GM21526 (cell line): ENCODE data around the gene IL17REL.
"Not testable (repeated sequence)": the region's sequence is repeated elsewhere in the genome, so short reads cannot be mapped to it uniquely, and the experiment has no call there.

Source experiments
- ATAC-seq: cut with Tn5 transposase; IDR thresholded peaks from one replicate; pipeline ENCODE4 v1.9.1; 2021; ENCODE audit warnings: moderate library complexity; ENCODE audit not compliant: unreplicated experiment, low FRiP score

Gene IL17REL

GRCh38 chr22:49949914-49950292, 62.7 kb downstream of the IL17REL start:
- ATAC-seq: no peak

- no peak for ATAC-seq
Observed at GRCh38 chr22:49948958-49949913, 63.3 kb downstream of the IL17REL start.

DNA sequence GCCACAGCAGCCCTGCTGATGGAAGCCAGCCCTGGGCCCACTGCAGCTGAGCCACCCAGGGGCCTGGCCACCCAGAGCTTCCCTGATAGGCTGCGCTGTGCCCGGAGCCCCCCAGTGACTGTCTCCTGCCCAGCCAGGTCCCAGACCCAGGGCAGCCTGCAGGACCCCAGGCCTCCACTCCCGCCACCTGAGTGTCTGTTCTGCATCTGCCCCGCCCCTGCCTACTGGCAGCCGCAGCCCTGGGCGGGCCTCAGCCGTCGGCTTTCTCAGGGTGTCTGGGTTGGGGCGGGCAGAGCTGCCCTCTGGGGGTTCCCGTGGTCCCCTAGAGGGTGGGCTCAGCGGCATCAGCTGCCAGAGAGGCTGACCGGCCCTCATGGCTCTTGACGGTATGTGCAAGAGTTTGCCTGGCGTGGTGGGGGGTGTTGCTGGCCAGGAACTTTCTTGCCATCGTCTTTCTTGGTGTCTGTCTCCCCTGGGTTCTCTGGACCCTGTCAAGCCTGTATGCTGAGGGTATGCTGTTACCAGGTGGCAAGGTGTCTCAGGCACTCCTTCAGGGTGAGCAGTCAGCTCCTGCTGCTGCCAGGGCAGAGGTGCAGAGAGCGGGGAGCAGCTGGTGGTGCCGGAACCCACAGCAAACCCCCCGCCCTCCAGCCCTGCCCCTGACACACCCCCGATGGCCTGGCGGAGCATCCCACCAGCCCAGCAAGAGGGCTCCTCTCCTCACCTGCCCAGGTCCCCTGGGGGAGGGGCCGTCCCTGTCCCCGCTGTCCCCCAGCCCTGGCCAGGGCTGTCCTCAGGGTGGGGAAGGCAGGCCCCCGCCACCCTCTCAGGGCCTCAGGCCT, 64.2 kb downstream of the IL17REL start:
- no peak for ATAC-seq

GRCh38 chr22:49947296-49947622, 65.3 kb downstream of the IL17REL start:
- no peak for ATAC-seq

GRCh38 chr22:49946612-49947295, 65.8 kb downstream of the IL17REL start:
- no peak for ATAC-seq

GRCh38 chr22:49945042-49945794, 67.3 kb downstream of the IL17REL start:
- not testable (repeated sequence) for ATAC-seq
